PFSK-1 (cell line): ENCODE measurements around the gene SUCLG2.

Source experiments
- FOXP2 ChIP-seq: optimal IDR thresholded peaks from 2 replicates; pipeline ENCODE3; 2011; ENCODE audit warnings: borderline replicate concordance, control low read depth, inconsistent platforms; ENCODE audit not compliant: insufficient read depth; ENCODE audit errors: extremely low read length, extremely low read depth
- POLR2AphosphoS5 ChIP-seq: IDR thresholded peaks from 2 replicates; pipeline ENCODE4 v1.6.1; 2012; ENCODE audit warnings: low read depth, mild to moderate bottlenecking, control low read depth, low read length, moderate library complexity
- SIN3A ChIP-seq: IDR thresholded peaks from 2 replicates; pipeline ENCODE4 v1.6.1; 2012; ENCODE audit warnings: mild to moderate bottlenecking, low read length, moderate library complexity, borderline replicate concordance; ENCODE audit not compliant: insufficient read depth
- TAF1 ChIP-seq: IDR thresholded peaks from 2 replicates; pipeline ENCODE4 v1.6.1; 2012; ENCODE audit warnings: low read length, control low read depth, borderline replicate concordance; ENCODE audit not compliant: insufficient read depth
- TF ChIP-seq, protein P1 (sequence below), 2 experiments: IDR thresholded peaks; 2 replicates each; pipeline versions ENCODE4 v1.6.1 to v1.8.0; 2011 to 2012; ENCODE audit warnings: low read depth in 2 of 2, low read length in 2 of 2, control low read depth in 1 of 2, inconsistent platforms in 1 of 2, mild to moderate bottlenecking in 1 of 2, moderate library complexity in 1 of 2; ENCODE audit not compliant: insufficient read depth in 1 of 2

The SUCLG2 gene

GRCh38 chr3:67635257-67635656 lies 19.2 kb downstream of the SUCLG2 start:
- no peak for TF ChIP-seq POLR2AphosphoS5

GRCh38 chr3:67630666-67631362 lies 23.6 kb downstream of the SUCLG2 start:
- TF ChIP-seq POLR2AphosphoS5 (no peak), SIN3A (no peak), TAF1 (no peak), FOXP2 (no peak)
- TF ChIP-seq, protein P1, sequence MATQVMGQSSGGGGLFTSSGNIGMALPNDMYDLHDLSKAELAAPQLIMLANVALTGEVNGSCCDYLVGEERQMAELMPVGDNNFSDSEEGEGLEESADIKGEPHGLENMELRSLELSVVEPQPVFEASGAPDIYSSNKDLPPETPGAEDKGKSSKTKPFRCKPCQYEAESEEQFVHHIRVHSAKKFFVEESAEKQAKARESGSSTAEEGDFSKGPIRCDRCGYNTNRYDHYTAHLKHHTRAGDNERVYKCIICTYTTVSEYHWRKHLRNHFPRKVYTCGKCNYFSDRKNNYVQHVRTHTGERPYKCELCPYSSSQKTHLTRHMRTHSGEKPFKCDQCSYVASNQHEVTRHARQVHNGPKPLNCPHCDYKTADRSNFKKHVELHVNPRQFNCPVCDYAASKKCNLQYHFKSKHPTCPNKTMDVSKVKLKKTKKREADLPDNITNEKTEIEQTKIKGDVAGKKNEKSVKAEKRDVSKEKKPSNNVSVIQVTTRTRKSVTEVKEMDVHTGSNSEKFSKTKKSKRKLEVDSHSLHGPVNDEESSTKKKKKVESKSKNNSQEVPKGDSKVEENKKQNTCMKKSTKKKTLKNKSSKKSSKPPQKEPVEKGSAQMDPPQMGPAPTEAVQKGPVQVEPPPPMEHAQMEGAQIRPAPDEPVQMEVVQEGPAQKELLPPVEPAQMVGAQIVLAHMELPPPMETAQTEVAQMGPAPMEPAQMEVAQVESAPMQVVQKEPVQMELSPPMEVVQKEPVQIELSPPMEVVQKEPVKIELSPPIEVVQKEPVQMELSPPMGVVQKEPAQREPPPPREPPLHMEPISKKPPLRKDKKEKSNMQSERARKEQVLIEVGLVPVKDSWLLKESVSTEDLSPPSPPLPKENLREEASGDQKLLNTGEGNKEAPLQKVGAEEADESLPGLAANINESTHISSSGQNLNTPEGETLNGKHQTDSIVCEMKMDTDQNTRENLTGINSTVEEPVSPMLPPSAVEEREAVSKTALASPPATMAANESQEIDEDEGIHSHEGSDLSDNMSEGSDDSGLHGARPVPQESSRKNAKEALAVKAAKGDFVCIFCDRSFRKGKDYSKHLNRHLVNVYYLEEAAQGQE (IDR thresholded peaks at IDR 0.05; ENCODE audit: insufficient read depth in 1 of 2, low read depth in 2 of 2, low read length in 2 of 2): no peak

DNA sequence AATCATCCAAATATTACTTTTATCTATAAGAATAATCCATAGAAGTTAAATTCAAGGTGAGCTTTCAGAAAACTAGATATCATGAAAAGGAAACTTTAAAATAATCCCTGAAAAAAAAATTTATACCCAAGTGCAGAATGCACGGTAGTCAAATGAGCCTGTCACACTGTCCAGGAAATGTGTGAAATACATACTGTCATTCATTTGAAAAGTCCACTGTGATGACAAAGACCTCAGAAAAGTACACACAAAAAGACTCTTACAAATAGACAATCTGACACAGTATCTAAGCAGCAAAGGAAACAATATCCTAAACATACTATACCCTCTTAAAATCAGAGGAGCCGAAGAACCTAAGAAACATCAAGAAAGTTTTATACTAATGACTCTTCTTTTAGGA lies 29.7 kb downstream of the SUCLG2 start:
- TF ChIP-seq, protein P1 (IDR thresholded peaks at IDR 0.05; ENCODE audit: insufficient read depth in 1 of 2, low read depth in 2 of 2, low read length in 2 of 2): no peak
- no peak for TF ChIP-seq FOXP2

GRCh38 chr3:67624078-67624477 lies 30.3 kb downstream of the SUCLG2 start:
- TF ChIP-seq POLR2AphosphoS5: no peak
- no peak for TF ChIP-seq FOXP2
- no peak for TF ChIP-seq TAF1
- TF ChIP-seq, protein P1 (IDR thresholded peaks at IDR 0.05; ENCODE audit: insufficient read depth in 1 of 2, low read depth in 2 of 2, low read length in 2 of 2): no peak
- TF ChIP-seq SIN3A: no peak

DNA sequence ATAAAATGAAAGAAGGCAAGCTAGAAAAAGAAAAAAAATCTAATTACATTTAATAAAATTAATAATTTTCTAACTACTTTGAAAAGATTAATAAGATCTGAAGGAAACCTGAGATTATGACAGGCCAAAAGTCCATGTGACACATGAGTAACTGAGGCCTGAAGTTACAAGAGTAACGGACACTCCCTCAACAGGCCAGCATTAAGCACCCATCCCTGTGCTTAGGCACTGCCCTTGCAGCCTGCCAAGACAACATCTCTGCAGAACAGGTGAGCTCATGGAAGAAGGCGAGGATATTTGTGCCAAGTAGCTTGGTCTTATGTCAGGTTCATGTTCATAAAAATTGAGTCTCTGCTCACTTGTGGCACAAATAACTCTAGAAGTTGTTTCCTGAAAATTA lies 31.8 kb downstream of the SUCLG2 start:
- TF ChIP-seq FOXP2 (no peak), TAF1 (no peak), POLR2AphosphoS5 (no peak), SIN3A (no peak)
- TF ChIP-seq, protein P1 (IDR thresholded peaks at IDR 0.05; ENCODE audit: insufficient read depth in 1 of 2, low read depth in 2 of 2, low read length in 2 of 2): no peak
